Fibroblast of villous mesenchyme (primary cell): Measurements from ENCODE around the gene HOXD9. TPM values are rescaled to one million over a fixed set of nuclear protein-coding genes. Genes with fewer than 3 reads are reported as not detected.

Experiments used
- DNase-seq: peaks from one replicate; pipeline ENCODE4 v3.0.0-alpha.2; 2010; ENCODE audit warnings: low read depth
- H3K4me3 ChIP-seq: 2 replicates; pipeline ENCODE4 v1.5.1; 2011; ENCODE audit warnings: low read depth, mild to moderate bottlenecking, low read length
- total RNA-seq: library from RNA; depleted of rRNA; stranded (reverse); fragments of >200 nt; gene quantifications from 2 replicates; pipeline ENCODE4 v1.2.3, GENCODE V29; 2012
- TF ChIP-seq, protein P1 (sequence below): IDR thresholded peaks from 2 replicates; pipeline ENCODE4 v1.5.1; 2012; ENCODE audit warnings: low read depth, mild to moderate bottlenecking, low read length; ENCODE audit not compliant: insufficient read depth

Gene HOXD9
- total RNA-seq, 1 donor, result 11.2 TPM

DNA sequence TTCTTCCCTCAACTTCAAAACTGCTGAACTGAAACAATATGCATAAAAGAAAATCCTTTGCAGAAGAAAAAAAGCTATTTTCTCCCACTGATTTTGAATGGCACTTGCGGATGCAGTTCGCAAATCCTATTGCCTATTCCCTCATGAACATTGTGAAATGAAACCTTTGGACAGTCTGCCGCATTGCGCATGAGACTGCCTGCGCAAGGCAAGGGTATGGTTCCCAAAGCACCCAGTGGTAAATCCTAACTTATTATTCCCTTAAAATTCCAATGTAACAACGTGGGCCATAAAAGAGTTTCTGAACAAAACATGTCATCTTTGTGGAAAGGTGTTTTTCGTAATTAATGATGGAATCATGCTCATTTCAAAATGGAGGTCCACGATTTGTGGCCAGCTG lies 15.4 kb downstream of the HOXD9 start:
- H3K4me3 ChIP-seq, result peak overlapping the region; percentile 67

DNA sequence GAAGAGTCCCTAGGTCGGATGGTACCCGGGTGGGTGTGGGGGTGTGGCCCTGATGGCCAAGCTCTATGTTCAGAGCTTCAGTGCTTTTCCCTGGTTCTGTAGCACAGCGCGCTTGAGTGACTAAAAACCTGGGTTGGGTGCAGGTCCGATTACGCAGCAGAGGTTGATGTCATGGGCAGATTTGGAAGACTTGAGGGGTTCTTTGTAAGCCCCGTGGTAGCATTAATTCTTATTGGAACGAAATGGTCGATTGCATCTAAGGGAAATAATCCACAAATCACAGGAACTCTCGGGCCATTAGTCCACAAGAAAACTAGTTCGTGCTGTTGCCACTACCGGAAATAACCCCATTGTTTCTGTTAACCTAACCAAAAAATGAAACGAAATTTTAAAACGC lies 16.0 kb downstream of the HOXD9 start:
- peak; percentile 49 for DNase-seq
- TF ChIP-seq, protein P1, sequence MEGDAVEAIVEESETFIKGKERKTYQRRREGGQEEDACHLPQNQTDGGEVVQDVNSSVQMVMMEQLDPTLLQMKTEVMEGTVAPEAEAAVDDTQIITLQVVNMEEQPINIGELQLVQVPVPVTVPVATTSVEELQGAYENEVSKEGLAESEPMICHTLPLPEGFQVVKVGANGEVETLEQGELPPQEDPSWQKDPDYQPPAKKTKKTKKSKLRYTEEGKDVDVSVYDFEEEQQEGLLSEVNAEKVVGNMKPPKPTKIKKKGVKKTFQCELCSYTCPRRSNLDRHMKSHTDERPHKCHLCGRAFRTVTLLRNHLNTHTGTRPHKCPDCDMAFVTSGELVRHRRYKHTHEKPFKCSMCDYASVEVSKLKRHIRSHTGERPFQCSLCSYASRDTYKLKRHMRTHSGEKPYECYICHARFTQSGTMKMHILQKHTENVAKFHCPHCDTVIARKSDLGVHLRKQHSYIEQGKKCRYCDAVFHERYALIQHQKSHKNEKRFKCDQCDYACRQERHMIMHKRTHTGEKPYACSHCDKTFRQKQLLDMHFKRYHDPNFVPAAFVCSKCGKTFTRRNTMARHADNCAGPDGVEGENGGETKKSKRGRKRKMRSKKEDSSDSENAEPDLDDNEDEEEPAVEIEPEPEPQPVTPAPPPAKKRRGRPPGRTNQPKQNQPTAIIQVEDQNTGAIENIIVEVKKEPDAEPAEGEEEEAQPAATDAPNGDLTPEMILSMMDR, result no peak
- peak overlapping the region; percentile 67 for H3K4me3 ChIP-seq

More for the DNA sequence above, 15.4 kb downstream of the HOXD9 start:
- DNase-seq, result peak; percentile 70
- TF ChIP-seq, protein P1, result no peak

DNA sequence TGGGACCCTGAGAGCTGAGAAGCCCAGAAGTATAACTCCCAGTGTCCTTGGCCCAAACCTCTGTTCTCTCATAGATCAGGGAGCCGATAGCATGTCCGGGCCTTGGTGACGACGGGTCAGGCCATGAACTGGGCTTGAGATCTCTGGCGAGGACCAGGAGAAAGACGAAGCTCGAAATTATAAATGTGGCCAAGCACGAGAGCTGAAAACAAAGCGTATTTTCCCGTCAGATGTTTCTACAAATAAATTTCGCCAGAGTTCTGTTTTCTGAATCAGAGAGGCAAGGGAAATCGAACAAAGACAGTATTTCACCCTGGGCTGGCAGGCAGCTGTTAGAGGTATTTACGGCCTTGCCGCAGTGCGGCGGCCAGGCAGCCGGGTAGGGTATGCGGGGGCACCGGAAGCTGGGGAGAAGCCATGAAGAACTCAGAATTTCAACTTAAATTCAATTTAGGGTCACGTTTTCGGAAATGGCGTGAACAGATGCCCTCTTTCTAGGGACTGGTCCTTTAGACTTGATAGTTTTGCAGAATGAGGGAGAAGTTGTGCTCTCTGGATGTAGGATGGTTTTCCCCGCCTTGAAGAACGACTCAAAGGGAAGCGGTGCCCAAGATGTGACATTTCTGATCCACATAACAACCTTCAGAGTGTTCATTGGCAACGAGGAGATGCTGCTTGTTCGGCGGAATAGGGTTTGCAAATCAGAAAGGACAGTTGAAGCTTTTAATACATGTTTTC lies 16.6 kb downstream of the HOXD9 start:
- H3K4me3 ChIP-seq, result peak overlapping the region; percentile 67
- TF ChIP-seq, protein P1, result no peak
- DNase-seq, result peak; percentile 43

DNA sequence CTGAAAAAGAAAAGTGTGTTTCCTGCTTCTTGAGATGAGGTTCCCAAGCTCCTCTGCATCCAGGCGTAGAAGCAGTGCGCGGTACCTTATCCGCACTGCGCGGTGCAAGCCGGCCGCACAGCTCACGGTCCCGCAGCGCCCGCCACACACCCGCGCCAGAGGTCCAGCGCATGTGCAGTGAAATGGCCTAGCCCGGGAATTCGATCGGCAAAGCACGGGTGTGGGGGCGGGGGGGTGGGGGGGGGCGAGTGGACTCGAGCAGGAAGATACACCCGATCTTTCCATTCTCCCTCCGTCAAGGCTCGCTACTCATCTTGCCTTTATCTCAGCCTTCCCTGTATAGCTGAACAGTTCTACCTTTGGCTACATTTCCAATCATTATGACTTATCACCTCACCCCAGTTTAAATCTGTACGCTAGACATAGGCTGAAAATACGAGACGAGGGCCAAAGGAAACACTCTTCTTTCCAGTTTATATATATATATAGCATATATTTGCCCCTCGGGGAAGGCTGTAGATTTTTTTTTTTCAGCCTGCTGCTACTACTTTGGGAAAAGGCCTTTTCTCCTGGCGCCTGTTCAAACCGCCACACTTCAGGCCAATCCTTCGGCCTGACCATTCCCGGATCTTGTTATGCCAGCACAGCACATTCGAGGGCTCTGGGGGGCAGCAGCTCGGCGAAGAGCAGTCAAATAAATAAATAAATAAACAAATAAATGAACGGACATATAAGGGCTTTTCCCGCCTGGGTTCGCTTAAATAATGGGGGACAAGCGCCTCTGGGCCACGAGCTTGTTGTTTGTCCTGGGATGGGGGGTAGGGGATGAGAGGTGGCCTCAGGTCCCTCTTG lies 17.4 kb downstream of the HOXD9 start:
- DNase-seq, result peak; percentile 37
- TF ChIP-seq, protein P1, result no peak
- peak overlapping the region; percentile 67 for H3K4me3 ChIP-seq

DNA sequence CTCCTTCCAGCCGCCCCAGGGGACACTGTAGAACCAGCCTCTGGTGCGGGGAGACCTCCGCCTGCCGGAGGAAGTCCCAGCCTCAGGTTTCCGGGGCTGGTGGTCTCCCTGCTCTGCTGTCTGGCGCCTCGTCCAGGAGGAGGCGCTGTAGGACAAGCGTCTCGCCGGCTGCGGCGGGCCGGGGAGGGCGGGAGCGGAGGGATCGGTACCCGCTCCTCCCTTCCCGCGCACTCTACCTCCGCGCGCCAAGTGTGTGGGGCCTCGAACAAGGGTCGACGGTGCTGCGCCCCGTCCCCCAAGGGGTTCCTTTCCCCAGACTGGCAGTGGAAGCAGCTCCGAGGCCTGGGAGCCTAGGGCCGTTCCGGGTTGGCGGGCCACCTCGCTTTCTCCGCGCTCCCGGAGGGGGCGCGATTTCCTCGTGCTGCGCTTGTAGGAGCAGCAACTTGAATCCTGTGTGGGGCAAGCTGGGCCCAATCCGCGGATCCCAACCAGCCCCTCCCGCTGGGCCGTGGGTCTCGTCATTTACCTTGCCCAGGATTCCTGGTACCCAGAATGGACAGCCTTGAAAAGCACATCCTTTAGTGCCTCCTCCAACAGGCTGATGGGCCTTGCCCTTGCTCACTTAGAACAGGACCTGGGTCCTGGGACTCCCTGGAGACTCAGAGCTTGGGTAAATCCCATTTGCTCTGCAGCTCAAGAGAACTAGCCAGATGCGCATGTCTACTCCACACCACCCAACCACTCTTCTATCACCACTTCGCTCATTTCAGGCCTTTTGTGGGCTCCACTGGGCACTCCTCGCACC lies 18.2 kb downstream of the HOXD9 start:
- DNase-seq, result peak; percentile 68
- TF ChIP-seq, protein P1, result peak; percentile 81
- H3K4me3 ChIP-seq, result peak overlapping the region; percentile 62

DNA sequence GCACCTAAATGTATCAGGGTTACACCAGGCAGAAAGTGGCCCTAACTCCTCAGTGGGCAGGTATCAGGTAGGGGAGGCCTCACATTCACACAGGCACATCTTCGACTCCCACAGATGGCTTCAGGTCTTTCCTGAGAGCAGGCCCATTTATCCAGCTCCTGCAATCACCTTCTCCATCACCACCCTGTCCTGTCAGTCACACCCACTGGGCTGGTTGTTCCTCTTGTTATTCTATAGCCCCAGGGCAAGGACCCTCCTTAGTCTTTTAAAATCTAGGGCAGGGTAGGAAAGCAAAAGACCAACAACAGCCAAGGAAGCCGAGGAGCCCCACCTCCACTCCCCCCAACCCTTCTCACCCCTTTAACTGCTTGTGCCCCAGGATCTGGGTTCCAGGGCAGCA lies 19.8 kb downstream of the HOXD9 start:
- TF ChIP-seq, protein P1, result no peak
- DNase-seq, result no peak
- no peak overlapping the region for H3K4me3 ChIP-seq
